Measurements from ENCODE around the gene SCAMP1. TPM values are rescaled to one million over a fixed set of nuclear protein-coding genes. Genes with fewer than 3 reads are reported as not detected.
"Not testable (repeated sequence)": the region's sequence is repeated elsewhere in the genome, so short reads cannot be mapped to it uniquely, and the experiment has no call there.

The SCAMP1 gene
- polyA plus RNA-seq, 4 donors: 45.6 to 63.9 (median 59.0) TPM

- DNase-seq (ENCODE audit: low read depth in 4 of 4, low spot score in 3 of 4): no peak
These were observed 56.4 kb downstream of the SCAMP1 start for GRCh38 chr5:78416677-78417425.

GRCh38 chr5:78419396-78419795 is 59.0 kb downstream of the SCAMP1 start:
- no peak for DNase-seq (ENCODE audit: low read depth in 4 of 4, low spot score in 3 of 4)

GRCh38 chr5:78420548-78420947 is 60.1 kb downstream of the SCAMP1 start:
- DNase-seq (ENCODE audit: low read depth in 4 of 4, low spot score in 3 of 4): no peak

GRCh38 chr5:78424665-78425064 is 64.2 kb downstream of the SCAMP1 start:
- no peak for DNase-seq (ENCODE audit: low read depth in 4 of 4, low spot score in 3 of 4)

GRCh38 chr5:78429332-78429980 is 69.0 kb downstream of the SCAMP1 start:
- DNase-seq (ENCODE audit: low read depth in 4 of 4, low spot score in 3 of 4): no peak

- no peak for DNase-seq (ENCODE audit: low read depth in 4 of 4, low spot score in 3 of 4)
These were observed 70.4 kb downstream of the SCAMP1 start for GRCh38 chr5:78430866-78431265.

GRCh38 chr5:78433972-78434371 is 73.6 kb downstream of the SCAMP1 start:
- DNase-seq (ENCODE audit: low read depth in 4 of 4, low spot score in 3 of 4): no peak

- no peak for DNase-seq (ENCODE audit: low read depth in 4 of 4, low spot score in 3 of 4)
These were observed 87.5 kb downstream of the SCAMP1 start for GRCh38 chr5:78447775-78448424.

- no peak for DNase-seq (ENCODE audit: low read depth in 4 of 4, low spot score in 3 of 4)
These were observed 88.7 kb downstream of the SCAMP1 start for GRCh38 chr5:78449103-78449502.

GRCh38 chr5:78457507-78457906 is 97.1 kb downstream of the SCAMP1 start:
- not testable (repeated sequence) for DNase-seq (ENCODE audit: low read depth in 4 of 4, low spot score in 3 of 4)

- no peak for DNase-seq (ENCODE audit: low read depth in 4 of 4, low spot score in 3 of 4)
These were observed 98.4 kb downstream of the SCAMP1 start for GRCh38 chr5:78458843-78459242.

GRCh38 chr5:78467140-78467539 is 106.7 kb downstream of the SCAMP1 start:
- no peak for DNase-seq (ENCODE audit: low read depth in 4 of 4, low spot score in 3 of 4)

- peak in 2 of 4 donors; percentile 7 to 10 for DNase-seq (ENCODE audit: low read depth in 4 of 4, low spot score in 3 of 4)
These were observed 107.4 kb downstream of the SCAMP1 start for GRCh38 chr5:78467752-78468357.

- DNase-seq (ENCODE audit: low read depth in 4 of 4, low spot score in 3 of 4): no peak
These were observed 111.5 kb downstream of the SCAMP1 start for GRCh38 chr5:78471896-78472295.

- peak in 1 of 4 donors; percentile 7 for DNase-seq (ENCODE audit: low read depth in 4 of 4, low spot score in 3 of 4)
These were observed 112.2 kb downstream of the SCAMP1 start for GRCh38 chr5:78472469-78473106.

- DNase-seq (ENCODE audit: low read depth in 4 of 4, low spot score in 3 of 4): no peak
These were observed 113.3 kb downstream of the SCAMP1 start for GRCh38 chr5:78473751-78474150.

GRCh38 chr5:78475370-78475769 is 115.0 kb downstream of the SCAMP1 start:
- no peak for DNase-seq (ENCODE audit: low read depth in 4 of 4, low spot score in 3 of 4)

- DNase-seq (ENCODE audit: low read depth in 4 of 4, low spot score in 3 of 4): no peak
These were observed 116.4 kb downstream of the SCAMP1 start for GRCh38 chr5:78476795-78477194.

GRCh38 chr5:78482948-78483347 is 122.5 kb downstream of the SCAMP1 start:
- DNase-seq (ENCODE audit: low read depth in 4 of 4, low spot score in 3 of 4): no peak

GRCh38 chr5:78483809-78484521 is 123.5 kb downstream of the SCAMP1 start:
- no peak for DNase-seq (ENCODE audit: low read depth in 4 of 4, low spot score in 3 of 4)

Data from right renal pelvis (tissue), 4 donors.